HG03135 (cell line): ENCODE measurements around the gene OR1F1.
"Not testable (repeated sequence)": the region's sequence is repeated elsewhere in the genome, so short reads cannot be mapped to it uniquely, and the experiment has no call there.

Experiments
- ATAC-seq: cut with Tn5 transposase; IDR thresholded peaks from one replicate; pipeline ENCODE4 v1.9.1; 2021; ENCODE audit warnings: mild to moderate bottlenecking, moderate library complexity; ENCODE audit not compliant: unreplicated experiment

OR1F1 gene

GRCh38 chr16:3150346-3151218 lies 37.4 kb upstream of the OR1F1 start:
- peak; percentile 72 for ATAC-seq

- no peak for ATAC-seq
Measured at GRCh38 chr16:3152027-3152276, 36.1 kb upstream of the OR1F1 start.

GRCh38 chr16:3152277-3152990 lies 35.6 kb upstream of the OR1F1 start:
- no peak for ATAC-seq

- ATAC-seq, result no peak
Measured at GRCh38 chr16:3152991-3153368, 35.0 kb upstream of the OR1F1 start.

- no peak for ATAC-seq
Measured at GRCh38 chr16:3155181-3155580, 32.8 kb upstream of the OR1F1 start.

- no peak for ATAC-seq
Measured at GRCh38 chr16:3155972-3156371, 32.0 kb upstream of the OR1F1 start.

- ATAC-seq, result no peak
Measured at GRCh38 chr16:3157229-3158025, 30.6 kb upstream of the OR1F1 start.

- no peak for ATAC-seq
Measured at GRCh38 chr16:3158026-3158509, 29.9 kb upstream of the OR1F1 start.

- peak; percentile 48 for ATAC-seq
Measured at GRCh38 chr16:3158510-3159314, 29.3 kb upstream of the OR1F1 start.

- ATAC-seq, result no peak
Measured at GRCh38 chr16:3161235-3162018, 26.6 kb upstream of the OR1F1 start.

GRCh38 chr16:3164121-3164991 lies 23.6 kb upstream of the OR1F1 start:
- no peak for ATAC-seq

GRCh38 chr16:3165111-3165822 lies 22.7 kb upstream of the OR1F1 start:
- ATAC-seq, result no peak

GRCh38 chr16:3166505-3166886 lies 21.5 kb upstream of the OR1F1 start:
- no peak for ATAC-seq

- not testable (repeated sequence) for ATAC-seq
Measured at GRCh38 chr16:3168729-3169128, 19.3 kb upstream of the OR1F1 start.

- no peak for ATAC-seq
Measured at GRCh38 chr16:3170440-3171180, 17.4 kb upstream of the OR1F1 start.

- peak; percentile 45 for ATAC-seq
Measured at GRCh38 chr16:3171181-3171854, 16.7 kb upstream of the OR1F1 start.
